Measurements from ENCODE around the gene GDI2.
A peak's percentile ranks its signal among the peaks of the same experiment; 100 is the strongest.

DNA sequence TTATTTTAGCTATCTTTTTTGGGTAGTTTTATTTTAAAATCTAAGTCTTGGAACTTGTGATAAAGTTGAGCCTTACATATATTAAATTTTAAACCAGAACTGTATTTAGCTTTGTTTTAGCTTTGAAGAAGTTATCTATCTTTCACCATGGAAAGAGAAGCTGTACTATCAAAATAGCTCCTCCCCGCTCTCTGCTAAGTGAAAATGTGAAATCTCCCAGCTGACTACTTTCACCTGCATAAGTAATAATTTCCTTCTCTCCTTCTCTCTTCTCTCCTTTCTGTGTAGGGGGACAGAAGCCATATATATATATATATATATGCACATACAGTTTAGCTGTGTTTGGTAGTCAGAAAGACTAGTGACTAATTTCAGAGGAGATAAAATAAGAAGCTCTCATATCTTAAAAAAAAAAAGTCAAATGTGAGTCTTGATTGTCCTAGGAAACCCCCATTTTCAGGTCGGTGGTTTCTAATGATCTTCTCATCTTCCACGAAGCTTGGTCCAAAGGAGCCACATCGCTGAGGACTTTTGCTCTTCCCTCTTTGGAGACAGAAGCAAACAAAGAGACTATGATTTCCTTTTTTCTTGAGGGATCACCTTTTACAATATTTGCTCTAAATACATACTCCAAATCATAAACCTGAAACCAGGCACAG, 30.6 kb upstream of the GDI2 start:
- TF ChIP-seq POLR2A (IDR thresholded peaks at IDR 0.05; ENCODE audit: low read depth, low read length): no peak
- TF ChIP-seq POLR2AphosphoS5 (IDR thresholded peaks at IDR 0.05; ENCODE audit: low read depth, low read length): no peak
- no peak for TF ChIP-seq TAF1 (IDR thresholded peaks at IDR 0.05; ENCODE audit: low read depth, low read length)
- TF ChIP-seq SPI1 (IDR thresholded peaks at IDR 0.05; ENCODE audit: low read depth, low read length): no peak
- TF ChIP-seq PAX5 (IDR thresholded peaks at IDR 0.05; ENCODE audit: insufficient read depth, low read length, severe bottlenecking): peak; percentile 19
- no peak for TF ChIP-seq POU2F2 (IDR thresholded peaks at IDR 0.05; ENCODE audit: low read depth, low read length)
